GM18505 (cell line): ENCODE data around the gene DHX16.

Experiments
- ATAC-seq: cut with Tn5 transposase; IDR thresholded peaks from one replicate; pipeline ENCODE4 v1.9.1; 2021; ENCODE audit not compliant: unreplicated experiment
- POLR2A ChIP-seq: IDR thresholded peaks from 4 replicates; pipeline ENCODE4 v1.6.1; 2011; ENCODE audit warnings: borderline replicate concordance; ENCODE audit not compliant: insufficient read depth, insufficient read length; ENCODE audit errors: extremely low read depth

Gene DHX16

GRCh38 chr6:30711758-30712380 is 39.1 kb upstream of the DHX16 start:
- TF ChIP-seq POLR2A = peak; percentile 20
- ATAC-seq = no peak

GRCh38 chr6:30709101-30709868 is 36.5 kb upstream of the DHX16 start:
- TF ChIP-seq POLR2A = no peak
- no peak for ATAC-seq

- TF ChIP-seq POLR2A = no peak
- ATAC-seq = no peak
Observed at GRCh38 chr6:30707281-30707850, 34.6 kb upstream of the DHX16 start.

- no peak for ATAC-seq
- TF ChIP-seq POLR2A = no peak
Observed at GRCh38 chr6:30705620-30706019, 32.8 kb upstream of the DHX16 start.

GRCh38 chr6:30703821-30704220 is 31.0 kb upstream of the DHX16 start:
- TF ChIP-seq POLR2A = no peak

GRCh38 chr6:30703011-30703410 is 30.2 kb upstream of the DHX16 start:
- ATAC-seq = no peak
- no peak for TF ChIP-seq POLR2A

More at GRCh38 chr6:30703821-30704220, 31.0 kb upstream of the DHX16 start:
- ATAC-seq = no peak

- TF ChIP-seq POLR2A = no peak
- ATAC-seq = no peak
Observed at GRCh38 chr6:30700340-30700739, 27.5 kb upstream of the DHX16 start.

- no peak for TF ChIP-seq POLR2A
- ATAC-seq = no peak
Observed at GRCh38 chr6:30696432-30696831, 23.6 kb upstream of the DHX16 start.

- TF ChIP-seq POLR2A = no peak
- no peak for ATAC-seq
Observed at GRCh38 chr6:30691208-30691847, 18.5 kb upstream of the DHX16 start.

- ATAC-seq = peak; percentile 29
Observed at GRCh38 chr6:30690403-30691207, 17.8 kb upstream of the DHX16 start, which contains the start of gene NRM. TSS of gene NRM (minus strand) at chr6:30690984. CDS start at chr6:30690974, 10 bp downstream.

GRCh38 chr6:30689985-30690384 is 17.2 kb upstream of the DHX16 start:
- no peak for TF ChIP-seq POLR2A
- no peak for ATAC-seq

More at GRCh38 chr6:30690403-30691207, 17.8 kb upstream of the DHX16 start, which contains the start of gene NRM:
- peak; percentile 63 for TF ChIP-seq POLR2A

GRCh38 chr6:30689022-30689865 is 16.4 kb upstream of the DHX16 start:
- ATAC-seq = no peak

GRCh38 chr6:30688569-30688968 is 15.8 kb upstream of the DHX16 start:
- no peak for ATAC-seq
- TF ChIP-seq POLR2A = no peak

More at GRCh38 chr6:30689022-30689865, 16.4 kb upstream of the DHX16 start:
- no peak for TF ChIP-seq POLR2A
